HG02852 (cell line): ENCODE results near the gene C1QTNF6.
"Not testable (repeated sequence)": the region's sequence is repeated elsewhere in the genome, so short reads cannot be mapped to it uniquely, and the experiment has no call there.

Experiments
- ATAC-seq: cut with Tn5 transposase; IDR thresholded peaks from one replicate; pipeline ENCODE4 v1.9.1; 2021; ENCODE audit warnings: mild to moderate bottlenecking, moderate library complexity; ENCODE audit not compliant: unreplicated experiment

C1QTNF6 gene

DNA sequence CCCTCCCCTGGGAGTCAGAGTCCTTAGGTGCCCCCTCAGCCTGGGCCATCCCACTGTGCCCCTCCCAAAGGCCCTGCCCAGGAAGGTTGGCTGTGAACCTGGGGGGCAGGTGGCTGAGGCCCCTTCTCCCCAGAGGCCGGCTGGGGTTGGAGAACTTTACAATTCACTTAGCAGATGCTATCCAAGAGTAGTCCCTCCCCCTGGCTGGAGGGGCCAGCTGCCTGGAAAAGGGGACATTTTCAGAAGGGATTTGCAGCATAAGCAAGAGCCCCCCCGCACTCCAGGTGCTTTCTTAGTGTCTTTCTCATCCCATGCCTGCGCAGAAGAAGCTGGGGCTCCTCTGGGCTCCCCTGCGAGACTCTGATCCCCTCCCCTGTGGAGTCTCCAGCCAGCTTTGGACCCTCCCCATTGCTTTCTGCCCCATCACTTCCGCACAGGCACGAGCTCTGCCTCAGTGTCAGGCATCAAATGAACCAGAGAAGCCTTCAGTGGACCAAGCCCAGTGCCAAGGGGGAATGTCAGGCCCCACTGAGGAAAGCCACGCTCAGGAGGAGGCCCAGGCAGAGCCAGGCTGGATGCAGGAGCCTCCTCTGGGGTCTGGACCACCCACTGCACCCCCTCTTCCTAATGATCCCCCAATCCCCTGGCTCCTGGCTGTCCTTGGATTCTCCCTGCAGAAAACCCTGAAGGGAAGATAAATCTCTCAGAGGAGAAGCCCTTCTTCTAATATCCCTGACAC, 20.5 kb upstream of the C1QTNF6 start:
- ATAC-seq, result no peak

DNA sequence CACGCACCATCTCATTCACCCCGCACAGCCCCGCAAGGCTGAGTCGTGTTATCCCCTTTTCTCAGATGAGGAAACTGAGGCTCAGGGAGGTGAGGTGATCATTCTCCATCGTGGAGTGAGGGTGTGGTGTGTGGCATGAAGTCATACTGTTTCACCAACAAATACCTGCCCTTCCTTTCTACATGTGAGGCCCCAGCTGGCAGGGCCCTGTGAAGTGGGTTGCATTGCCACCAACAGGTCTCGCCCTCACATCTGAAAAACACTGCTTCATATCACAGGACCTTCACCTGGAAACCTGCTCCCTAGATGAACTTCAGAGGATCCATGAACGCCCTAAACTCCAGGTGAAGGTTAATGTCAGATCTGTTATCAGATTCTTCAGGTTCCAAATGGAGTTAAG, 19.9 kb upstream of the C1QTNF6 start:
- ATAC-seq, result no peak

DNA sequence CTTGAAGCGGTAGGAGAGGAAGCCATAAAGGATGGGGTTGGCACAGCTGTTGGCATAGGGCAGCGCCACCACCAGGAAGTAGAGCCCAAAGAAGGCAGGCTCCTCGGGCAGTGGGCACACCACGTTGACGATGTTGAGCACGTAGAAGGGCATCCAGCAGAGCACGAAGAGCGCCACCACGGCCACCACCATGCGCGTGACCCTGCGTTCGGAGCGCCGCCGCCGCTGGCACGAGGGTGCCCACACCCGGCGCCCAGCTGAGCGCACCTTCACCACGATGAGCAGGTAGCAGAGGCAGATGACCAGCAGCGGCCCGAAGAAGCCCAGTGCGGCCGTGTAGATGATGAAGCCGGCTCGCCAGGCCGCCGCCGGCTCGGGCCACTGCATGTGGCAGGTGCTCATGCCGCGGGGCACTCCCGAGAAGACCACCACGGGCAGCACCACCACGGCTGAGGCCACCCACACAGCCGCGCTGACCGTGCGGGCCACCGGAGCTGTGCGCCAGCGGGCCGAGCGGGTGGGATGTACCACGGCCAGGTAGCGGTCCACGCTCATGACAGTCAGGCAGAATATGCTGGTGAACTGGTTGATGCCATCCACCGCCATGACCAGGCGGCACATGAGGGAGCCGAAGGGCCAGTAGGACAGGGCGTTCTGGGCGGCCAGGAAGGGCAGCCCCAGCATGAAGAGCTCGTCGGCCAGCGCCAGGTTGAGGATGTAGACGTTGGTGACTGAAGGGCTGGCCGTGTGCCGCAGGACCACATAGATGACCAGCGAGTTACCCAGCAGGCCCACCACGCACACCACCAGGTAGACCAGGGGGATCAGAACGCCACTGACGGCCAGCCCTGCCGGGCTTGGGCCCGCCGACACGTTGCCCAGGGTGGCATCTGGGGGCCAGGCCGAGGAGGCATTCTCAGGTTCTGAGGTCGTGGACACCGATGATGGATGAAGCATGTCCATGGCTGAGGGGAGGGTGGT, 19.1 kb upstream of the C1QTNF6 start:
- ATAC-seq, result no peak

DNA sequence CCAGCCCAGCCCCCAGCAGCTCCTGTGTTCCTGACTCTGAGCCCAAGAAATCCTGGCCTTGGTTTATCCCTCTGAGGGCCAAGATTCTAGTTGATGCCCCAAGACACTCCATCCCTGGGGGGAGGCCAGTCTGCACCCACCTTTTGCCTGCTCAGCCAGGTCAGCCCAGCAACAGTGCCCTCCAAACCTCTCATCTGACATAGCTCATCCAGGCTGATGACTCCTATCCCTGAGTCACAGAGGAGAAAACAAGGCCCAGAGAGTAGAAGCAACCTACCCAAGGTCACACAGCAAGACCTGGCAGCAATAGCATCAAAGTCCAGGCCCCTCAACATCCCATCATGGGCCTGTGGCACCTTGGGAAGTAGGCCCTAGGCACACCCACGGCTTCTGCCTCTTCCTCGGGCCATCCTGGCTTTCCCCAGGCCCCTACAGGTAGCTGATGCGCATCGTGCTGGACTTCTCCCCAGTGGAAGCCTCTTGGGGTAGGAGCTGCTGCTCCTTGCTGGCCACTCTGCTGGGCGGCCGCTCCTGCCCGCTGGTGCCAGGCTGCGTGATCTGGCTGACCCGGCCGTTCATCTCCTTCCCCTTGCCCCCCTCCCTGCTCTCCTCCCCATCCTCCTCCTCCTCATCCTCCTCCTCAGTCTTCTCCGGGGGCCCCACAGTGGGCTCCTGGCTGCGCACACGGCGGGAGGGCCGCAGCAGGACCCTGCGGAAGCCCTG, 18.2 kb upstream of the C1QTNF6 start:
- ATAC-seq, result no peak

DNA sequence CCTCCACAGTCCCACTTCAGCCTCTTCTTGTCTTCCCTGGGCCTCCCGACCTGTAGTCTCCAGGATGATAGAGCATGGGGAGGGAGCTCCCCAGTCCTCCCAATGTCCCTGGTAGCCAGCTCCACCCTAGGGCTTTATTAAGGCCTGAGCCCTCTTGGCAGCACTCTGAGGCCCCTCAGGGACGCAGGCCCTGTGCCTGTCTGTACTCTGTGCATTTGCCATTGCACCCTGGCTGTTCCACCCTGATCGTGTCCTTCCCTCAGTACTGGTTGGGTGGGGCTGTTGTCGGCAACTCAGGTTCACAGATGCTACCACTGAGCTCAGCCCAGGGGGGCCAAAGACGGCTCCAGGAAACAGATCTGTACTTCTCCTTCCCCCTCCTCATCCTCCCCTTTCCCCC, 17.0 kb upstream of the C1QTNF6 start:
- ATAC-seq, result no peak

DNA sequence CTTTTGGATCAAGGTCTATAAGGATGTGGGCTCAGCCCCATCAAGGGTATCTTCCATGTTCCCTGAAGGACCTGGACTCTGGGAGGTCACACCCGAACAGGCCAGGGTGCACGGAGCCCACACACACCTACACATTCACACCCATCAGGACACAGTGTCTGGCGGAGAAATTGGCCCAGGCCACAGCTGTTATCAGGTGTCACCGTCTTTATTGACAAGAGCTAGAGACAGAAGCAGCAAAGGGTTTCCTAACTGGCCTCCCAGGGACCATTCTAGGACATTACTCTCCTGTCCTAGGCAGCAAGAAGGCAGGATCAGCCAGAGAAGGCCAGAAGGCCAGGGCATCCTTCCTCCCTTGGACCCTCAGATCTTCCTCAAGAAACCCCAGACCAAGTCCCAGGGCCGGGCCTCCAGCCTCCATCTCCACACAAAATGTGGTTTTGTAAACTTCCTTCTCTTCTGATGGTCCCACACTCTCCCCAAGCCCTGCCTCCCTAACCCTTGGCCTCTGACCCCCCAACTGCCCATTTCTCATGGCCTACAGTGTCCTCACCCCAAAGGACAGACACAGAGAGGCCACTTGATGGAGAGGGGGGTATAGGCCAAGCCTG, 16.1 kb upstream of the C1QTNF6 start:
- ATAC-seq, result no peak

DNA sequence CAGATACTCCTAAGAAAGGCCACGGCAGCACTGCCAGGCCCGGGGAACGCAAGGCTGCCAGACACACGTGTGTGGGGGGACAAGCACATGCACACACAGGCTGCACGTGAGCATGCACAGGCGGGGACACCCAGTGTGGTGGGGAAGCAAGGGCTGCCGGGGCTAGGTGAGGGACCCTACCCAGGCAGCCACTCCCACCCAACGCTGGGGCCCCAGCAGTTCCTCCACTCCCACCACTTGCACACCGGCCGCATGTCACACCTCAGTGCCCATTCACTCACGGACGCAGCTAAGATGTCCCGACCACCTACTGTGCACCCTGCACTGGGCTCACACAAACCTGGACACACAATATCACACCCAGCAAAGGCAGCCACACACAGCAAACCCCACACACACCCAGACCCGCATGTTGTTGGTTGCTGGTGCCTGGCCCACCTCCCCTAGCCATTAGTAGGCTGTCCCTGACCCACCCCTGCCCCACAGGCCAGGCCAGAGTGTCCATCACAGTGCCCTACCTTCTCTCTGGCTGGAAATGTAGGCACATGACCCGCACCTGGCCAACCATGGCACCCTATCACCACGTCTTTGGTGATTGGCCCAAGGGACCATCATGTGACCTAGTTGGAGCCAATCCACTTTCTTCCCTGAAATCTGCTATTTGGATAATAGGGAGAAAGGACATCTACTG, 15.5 kb upstream of the C1QTNF6 start:
- no peak for ATAC-seq

DNA sequence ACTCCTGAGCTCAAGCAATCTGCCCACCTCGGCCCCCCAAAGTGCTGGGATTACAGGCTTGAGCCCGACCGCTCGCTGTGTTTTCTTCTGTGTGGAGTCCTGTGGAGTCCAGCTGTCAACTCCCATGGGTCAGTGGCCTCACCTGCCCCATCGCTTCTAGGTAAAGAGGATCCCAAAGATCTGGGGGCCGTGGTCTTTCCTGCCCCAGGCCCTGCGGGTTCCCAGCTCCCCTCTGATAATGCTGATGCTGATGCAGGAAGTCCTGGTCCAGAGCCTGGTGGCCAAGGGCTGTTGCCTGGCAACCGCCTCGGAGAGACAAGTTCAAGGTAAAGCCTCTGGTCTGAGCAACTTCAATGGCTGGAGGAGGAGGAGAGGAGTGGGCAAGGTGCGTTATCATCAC, 14.7 kb upstream of the C1QTNF6 start:
- ATAC-seq, result no peak

DNA sequence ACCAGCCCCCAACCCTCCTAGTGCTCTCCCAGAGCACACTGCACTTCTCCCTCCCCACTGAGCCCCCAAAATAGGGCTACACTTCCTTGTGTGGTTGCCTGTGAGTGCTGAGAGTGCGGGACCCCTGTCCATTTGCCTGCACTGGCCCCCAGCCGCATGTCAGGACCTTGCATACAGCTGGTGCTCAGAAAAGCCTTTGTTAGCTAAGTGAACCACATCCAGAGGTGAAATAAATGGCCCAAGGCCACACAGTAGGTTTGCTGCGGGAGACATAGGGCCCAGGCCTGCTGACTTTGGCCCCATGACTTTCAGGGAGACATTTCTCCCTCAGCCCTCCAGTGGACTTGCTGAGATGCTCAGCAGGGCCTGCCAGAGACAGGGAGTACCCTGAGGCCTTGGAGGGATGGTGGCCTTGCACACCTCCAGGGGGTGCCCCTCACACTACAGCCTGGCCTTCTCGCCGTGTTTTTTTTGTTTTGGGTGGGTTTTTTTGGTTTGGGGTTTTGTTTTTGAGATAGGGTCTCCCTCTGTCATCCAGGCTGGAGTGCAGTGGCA, 14.0 kb upstream of the C1QTNF6 start:
- ATAC-seq, result no peak

DNA sequence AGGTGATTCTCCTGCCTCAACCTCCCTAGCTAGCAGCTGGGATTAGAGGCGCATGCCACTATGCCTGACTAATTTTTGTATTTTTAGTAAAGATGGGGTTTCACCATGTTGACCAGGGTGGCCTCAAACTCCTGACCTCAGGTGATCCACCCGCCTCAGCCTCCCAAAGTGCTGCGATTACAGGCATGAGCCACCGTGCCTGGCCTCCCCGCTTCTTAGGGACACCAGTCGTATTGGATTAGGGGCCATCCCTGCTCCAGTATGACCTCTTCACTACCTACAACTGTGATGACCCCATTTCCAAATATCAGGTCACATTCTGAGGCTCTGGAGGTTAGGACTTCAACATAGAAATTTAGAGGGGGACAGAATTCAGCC, 13.4 kb upstream of the C1QTNF6 start:
- ATAC-seq, result not testable (repeated sequence)

DNA sequence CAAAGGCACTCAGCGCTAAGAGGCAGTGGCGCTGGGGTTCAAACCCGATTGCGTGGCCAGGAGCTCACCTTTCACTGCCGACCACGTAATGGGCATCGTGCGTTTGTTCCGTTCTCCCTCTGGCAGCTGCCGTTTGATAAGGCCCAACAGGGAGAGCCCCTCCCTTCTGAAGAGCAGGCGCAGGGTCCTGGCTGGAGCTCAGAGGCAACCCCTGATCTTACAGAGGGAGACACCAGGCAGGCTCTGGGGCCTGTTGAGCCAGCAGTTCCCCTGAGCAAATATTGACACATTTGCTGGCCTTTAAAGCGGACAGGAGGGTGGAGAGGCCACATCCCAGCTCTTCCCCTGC, 11.7 kb upstream of the C1QTNF6 start:
- ATAC-seq, result no peak

DNA sequence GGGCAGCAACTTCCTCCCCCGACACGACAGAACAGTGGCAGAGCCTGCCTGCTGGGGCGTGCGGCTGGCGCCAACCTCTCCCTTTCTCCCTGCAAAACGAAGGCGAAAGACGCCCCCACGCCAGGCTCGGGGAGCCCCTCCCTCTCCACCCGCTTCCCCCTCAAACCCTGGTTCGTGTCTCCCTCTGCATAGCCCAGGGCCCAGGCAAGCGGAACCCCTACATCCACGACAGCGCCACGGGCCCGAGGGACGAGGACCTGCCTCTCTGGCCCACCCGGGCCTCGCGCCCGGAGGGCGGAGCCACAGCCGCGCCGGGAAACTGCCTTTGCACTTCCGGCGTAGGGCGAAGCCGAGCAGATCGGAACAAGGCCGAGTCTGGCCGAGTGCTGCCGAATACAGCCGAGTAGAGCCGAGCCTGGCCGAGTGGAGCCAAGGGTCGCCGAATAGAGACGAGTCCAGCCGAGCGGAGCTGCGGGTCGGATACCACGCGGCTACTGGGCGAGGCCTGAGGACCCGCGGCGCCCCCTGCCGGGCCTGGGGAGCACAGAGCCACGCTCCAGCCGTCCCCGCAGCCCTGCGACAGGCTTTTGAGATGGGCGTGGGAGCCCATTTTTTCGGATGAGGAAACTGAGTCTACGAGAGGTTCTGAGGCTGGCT, 11.2 kb upstream of the C1QTNF6 start:
- ATAC-seq, result peak; percentile 82

DNA sequence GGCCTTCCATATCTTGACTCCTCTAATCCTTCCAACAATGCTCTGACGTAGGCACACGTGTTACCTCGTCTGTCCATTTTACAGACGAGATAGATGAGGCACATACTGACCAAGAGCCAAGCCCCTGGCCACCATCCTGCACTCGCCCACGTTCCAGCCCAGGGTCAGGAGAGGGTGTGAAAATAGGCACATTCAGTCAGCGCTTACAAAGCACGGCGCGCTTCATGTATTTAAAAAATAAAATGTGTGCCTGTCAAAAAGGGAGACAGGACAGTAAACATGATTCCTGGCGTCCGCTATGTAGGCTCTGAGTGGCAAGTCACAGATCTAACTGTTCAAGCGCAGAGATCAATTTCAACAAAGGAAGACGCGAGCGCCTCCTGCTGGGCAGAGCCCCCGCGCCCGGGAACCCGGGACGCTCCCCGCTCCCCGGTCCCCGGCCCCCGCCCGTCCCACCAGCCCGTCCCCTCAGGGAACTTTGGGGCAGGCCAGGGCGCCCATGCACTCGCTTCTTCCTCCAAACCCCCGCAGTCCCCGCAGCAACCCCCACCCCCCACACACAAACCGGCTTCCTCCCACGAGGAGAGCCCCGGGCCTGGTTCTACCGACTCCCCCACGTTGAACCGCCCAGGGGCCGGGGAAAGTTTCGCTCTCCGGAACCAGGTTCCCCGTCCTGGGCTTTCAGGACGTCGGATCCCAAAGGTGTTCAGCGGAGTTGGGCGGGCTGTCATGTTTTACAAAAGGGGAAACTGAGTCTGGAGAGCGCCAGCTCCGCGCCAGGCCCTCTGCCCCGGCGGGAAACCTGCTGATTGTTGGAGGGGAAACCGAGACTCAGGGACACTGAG, 10.4 kb upstream of the C1QTNF6 start:
- no peak for ATAC-seq

DNA sequence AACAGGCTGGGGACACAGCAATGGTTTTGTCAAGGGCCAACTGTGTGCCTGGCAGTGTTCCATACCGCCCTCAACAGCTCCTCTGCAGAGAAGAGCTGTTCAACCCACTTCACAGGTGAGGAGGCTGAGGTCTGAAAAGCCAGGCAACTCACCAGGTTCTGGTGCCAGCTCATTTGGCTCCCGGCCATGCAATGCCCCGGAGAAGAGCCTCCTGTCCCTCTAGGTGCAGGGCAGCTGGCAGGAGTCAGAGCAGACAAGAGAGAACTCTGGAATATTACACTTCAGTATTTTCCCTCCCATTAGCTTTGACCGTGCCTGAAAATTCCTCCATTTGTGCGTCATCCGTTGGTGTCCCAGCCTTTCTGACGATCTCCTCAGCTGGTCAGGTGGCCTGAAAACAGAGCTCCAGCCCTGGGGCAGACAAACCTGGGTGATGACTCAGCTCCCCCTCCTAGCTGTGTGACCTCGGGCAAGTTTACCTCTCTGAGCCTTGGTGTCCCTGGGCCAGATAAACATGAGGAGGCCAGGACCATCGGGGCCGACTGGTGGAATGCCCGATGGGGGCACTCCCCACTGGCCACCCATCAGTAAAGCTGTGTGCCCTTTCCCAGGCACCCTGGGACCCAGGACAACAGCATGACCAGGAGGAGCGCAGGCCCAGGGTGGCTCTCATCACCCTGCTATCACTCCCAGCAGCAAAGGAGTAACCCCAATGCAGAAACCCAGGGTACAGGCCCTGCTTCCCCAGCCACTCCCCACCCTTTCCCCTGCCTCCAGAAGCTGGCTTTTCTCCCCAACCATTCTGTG, 9.6 kb upstream of the C1QTNF6 start:
- no peak for ATAC-seq

DNA sequence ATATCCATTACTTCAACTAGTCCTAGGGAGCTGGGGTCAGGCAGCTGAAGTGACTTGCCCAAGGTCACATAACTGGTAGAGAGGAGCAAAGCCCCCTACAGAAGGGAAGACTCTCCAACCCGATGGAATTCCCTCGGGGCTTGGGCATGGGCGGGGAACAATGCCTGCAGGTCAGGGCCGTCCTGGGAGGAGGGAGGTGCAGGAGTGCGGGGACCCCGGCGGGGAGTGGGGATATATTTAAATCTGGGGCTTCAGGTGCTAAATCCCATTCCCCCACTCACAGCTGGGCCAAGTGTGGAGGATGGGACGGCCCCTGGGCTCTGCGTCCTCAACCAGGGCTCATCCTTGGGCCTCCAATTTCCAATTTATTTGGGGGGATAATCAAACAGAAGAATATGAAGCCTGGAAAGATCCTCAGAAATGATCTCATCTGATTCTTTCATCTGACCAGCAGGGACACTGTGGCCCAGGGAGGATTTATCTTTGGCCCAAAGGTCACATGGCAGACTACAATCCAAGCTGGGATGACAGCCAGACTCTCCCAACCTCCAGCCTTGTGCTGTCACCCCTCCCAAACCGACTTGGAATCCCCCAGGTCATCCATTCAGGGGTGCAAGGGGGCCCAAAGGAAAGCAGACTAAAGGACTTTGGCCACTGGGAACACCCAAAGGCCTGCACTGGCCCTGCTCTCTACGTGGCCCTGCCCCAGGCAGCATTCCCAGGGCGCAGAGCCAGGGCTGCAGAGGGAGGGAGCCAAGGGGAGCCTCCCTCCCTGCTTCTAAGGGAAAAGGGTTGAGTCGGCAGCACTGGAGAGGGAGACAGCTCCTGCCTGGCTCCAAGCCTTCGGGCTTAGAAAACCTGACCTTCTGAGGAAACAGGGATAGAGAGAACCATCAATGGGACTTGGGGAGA, 8.7 kb upstream of the C1QTNF6 start:
- ATAC-seq, result no peak

DNA sequence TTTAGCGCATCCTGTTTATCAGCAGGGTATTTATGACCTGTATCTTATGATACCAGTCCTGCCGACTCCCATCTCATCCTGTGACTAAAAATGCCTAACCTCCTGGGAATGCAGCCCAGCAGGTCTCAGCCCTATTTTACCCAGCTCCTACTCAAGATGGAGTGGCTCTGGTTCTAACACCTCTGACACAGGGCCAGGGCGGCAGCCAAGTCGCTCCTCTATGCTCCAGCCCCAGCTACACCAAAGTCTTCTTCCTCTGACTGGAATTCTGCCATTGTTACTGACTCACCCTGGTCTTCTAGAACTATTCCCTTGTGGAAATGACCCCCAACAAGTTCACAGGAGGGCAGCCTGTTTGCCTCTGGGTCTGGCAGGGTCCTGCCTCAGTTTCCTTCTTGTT, 7.9 kb upstream of the C1QTNF6 start:
- ATAC-seq, result no peak

DNA sequence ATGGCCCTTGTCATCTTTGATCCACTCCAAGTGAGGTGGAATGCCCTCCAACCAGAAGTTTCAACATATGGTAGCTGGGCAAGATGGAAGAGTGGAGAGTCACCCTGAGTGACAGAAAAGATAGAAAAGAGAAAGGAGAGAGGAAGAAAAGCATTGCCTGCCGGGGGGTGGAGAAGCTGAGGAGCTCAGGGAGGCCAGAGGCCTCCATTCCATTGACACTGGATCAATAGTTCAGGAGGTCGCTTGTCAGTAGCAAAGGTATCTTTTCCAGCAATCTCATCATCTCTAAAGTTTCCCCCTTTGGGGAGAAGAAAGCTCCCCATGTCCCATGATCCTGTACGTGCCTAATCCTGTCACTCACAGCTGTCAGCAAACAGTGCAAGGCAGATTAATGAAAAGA, 6.7 kb upstream of the C1QTNF6 start:
- no peak for ATAC-seq
